B cell (primary cell): ENCODE data around the gene CDS2.

Experiments
- CTCF ChIP-seq: fragments of 200-600 bp; IDR thresholded peaks from one replicate; pipeline ENCODE4 v1.8.0; 2022; ENCODE audit warnings: antibody characterized with exemption, mild to moderate bottlenecking
- EZH2 ChIP-seq: IDR thresholded peaks from 2 replicates; pipeline ENCODE4 v1.6.1; 2012; ENCODE audit warnings: borderline replicate concordance, low read depth, mild to moderate bottlenecking, moderate library complexity, low read length; ENCODE audit not compliant: insufficient read depth, poor library complexity, severe bottlenecking

- TF ChIP-seq EZH2 (no peak), CTCF (peak; percentile 95)
These were observed 78.8 kb downstream of the CDS2 start for GRCh38 chr20:5205348-5206210.
